Body of pancreas (tissue), 4 donors: ENCODE results near the gene ARPP21. TPM values are rescaled to one million over a fixed set of nuclear protein-coding genes. Genes with fewer than 3 reads are reported as not detected.
"Not testable (repeated sequence)": the region's sequence is repeated elsewhere in the genome, so short reads cannot be mapped to it uniquely, and the experiment has no call there.

Experiments
- ATAC-seq: fragments of 150-250 bp; one replicate; pipeline ENCODE4 v1.9.1; 2016
- DNase-seq, 4 donors: peaks; one replicate each; pipeline ENCODE4 v3.0.0-alpha.2; 2019
- H3K27ac ChIP-seq, 4 donors: fragments of 200-600 bp; sonication (generic); 1 replicate in 3 of 4; 2 replicates in 1 of 4; pipeline versions ENCODE4 v1.5.1 to v1.6.1; 2016 to 2019; ENCODE audit warnings: mild to moderate bottlenecking in 1 of 4, mixed read lengths in 1 of 4, moderate library complexity in 1 of 4
- H3K27me3 ChIP-seq, 2 donors: fragments of 200-600 bp; sonication (generic); one replicate each; pipeline ENCODE4 v1.6.0; 2016; ENCODE audit warnings: mild to moderate bottlenecking in 1 of 2
- H3K36me3 ChIP-seq, 2 donors: fragments of 200-600 bp; sonication (generic); replicated peaks in 1 of 2; 2 replicates each; pipeline ENCODE4 v1.5.1; 2016; ENCODE audit warnings: low read depth in 2 of 2; ENCODE audit not compliant: insufficient read depth in 1 of 2
- H3K4me1 ChIP-seq: fragments of 200-600 bp; sonication (generic); one replicate; pipeline ENCODE4 v1.6.0; 2016
- H3K4me3 ChIP-seq, 2 donors: fragments of 200-600 bp; sonication (generic); 1 replicate in 1 of 2; 2 replicates in 1 of 2; pipeline ENCODE4 v1.5.1; 2016 to 2019
- H3K9me3 ChIP-seq, 3 donors: fragments of 200-600 bp; sonication (generic); 1 replicate in 2 of 3; 2 replicates in 1 of 3; pipeline ENCODE4 v1.5.1; 2016
- POLR2A ChIP-seq, 3 donors: fragments of 450-650 bp; IDR thresholded peaks; one replicate each; pipeline ENCODE4 v1.6.1; 2016; ENCODE audit warnings: antibody characterized with exemption in 3 of 3, mild to moderate bottlenecking in 2 of 3
- WGBS, 2 donors: methylation state at CpG; one replicate each; pipeline ENCODE4 v1.1.5; 2017; 5-methylcytosine and 5-hydroxymethylcytosine counted together
- intact Hi-C: fragments of 100-400 bp; cut with DNase I; formaldehyde crosslinking; loops from one replicate; pipeline ENCODE4 v1.15.1; 2023
- total RNA-seq, 2 donors: library from RNA; depleted of rRNA; stranded (reverse); fragments of >200 nt; gene quantifications; one replicate each; pipeline ENCODE4 v1.1.0, GENCODE V29; 2016
- TF ChIP-seq, protein P1 (sequence below), 7 experiments: fragments of 450-650 bp in 4 of 7; fragments of 200-600 bp in 3 of 7; sonication (generic) in 3 of 7; IDR thresholded peaks; one replicate each; pipeline ENCODE4 v1.5.1; 2016 to 2019; ENCODE audit warnings: antibody characterized with exemption in 7 of 7

Gene ARPP21
- total RNA-seq, 2 donors from 2014 or later, result not detected

DNA sequence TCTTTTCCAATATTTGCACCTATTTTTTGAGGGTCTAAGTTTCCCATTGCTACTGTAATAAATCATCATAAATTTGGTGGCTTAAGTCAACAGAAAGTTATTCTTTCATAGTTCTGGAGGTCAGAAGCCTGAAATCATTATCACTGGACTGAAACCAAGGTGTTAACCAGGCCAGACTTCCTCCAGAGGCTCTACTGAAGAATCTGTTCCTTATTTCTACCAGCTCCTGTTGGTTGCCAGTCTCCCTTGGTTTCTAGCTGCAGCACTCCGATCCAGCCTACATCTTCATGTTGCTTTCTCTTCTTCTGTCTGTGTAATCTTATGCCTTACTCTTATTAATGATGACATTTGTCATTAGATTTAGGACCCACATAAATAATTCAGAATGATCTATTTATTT, 22.0 kb upstream of the ARPP21 start:
- WGBS, 2 donors, result 79 to 100% methylated on average over 1 of the region's 1 CpG
- no peaks in the 10 kb centered on the region for H3K9me3 ChIP-seq
- no peak overlapping the region for H3K4me3 ChIP-seq
- no peak for ATAC-seq
- no peak overlapping the region for H3K27ac ChIP-seq
- TF ChIP-seq POLR2A (IDR thresholded peaks at IDR 0.05), result no peak
- TF ChIP-seq, protein P1, sequence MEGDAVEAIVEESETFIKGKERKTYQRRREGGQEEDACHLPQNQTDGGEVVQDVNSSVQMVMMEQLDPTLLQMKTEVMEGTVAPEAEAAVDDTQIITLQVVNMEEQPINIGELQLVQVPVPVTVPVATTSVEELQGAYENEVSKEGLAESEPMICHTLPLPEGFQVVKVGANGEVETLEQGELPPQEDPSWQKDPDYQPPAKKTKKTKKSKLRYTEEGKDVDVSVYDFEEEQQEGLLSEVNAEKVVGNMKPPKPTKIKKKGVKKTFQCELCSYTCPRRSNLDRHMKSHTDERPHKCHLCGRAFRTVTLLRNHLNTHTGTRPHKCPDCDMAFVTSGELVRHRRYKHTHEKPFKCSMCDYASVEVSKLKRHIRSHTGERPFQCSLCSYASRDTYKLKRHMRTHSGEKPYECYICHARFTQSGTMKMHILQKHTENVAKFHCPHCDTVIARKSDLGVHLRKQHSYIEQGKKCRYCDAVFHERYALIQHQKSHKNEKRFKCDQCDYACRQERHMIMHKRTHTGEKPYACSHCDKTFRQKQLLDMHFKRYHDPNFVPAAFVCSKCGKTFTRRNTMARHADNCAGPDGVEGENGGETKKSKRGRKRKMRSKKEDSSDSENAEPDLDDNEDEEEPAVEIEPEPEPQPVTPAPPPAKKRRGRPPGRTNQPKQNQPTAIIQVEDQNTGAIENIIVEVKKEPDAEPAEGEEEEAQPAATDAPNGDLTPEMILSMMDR (IDR thresholded peaks at IDR 0.05), result no peak
- intact Hi-C loops, result no loop called here
- DNase-seq, result no peak
- H3K27me3 ChIP-seq, result no peaks in the 10 kb centered on the region
- no peaks in the 10 kb centered on the region for H3K4me1 ChIP-seq
- H3K36me3 ChIP-seq, result no peaks in the 10 kb centered on the region

DNA sequence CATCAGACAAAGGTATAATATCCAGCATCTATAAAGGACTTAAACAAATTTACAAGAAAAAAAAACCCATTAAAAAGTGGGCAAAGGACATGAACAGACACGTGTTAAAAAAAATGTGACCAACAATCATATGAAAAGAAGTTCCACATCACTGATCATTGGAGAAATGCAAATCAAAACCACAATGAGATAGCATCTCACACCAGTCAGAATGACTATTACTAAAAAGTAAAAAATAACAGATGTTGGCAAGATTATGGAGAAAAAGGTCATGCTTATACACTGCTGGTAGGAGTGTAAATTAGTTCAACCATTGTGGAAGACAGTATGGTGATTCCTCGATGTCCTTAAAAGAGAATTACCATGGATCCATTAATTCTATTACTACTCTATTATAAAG, 19.1 kb upstream of the ARPP21 start:
- H3K4me1 ChIP-seq, H3K9me3 ChIP-seq, H3K36me3 ChIP-seq, intact Hi-C loops, H3K27me3 ChIP-seq, ATAC-seq, H3K4me3 ChIP-seq, DNase-seq, H3K27ac ChIP-seq: not testable (repeated sequence)
- 60 to 68% methylated on average over 2 of the region's 2 CpGs for WGBS, 2 donors

DNA sequence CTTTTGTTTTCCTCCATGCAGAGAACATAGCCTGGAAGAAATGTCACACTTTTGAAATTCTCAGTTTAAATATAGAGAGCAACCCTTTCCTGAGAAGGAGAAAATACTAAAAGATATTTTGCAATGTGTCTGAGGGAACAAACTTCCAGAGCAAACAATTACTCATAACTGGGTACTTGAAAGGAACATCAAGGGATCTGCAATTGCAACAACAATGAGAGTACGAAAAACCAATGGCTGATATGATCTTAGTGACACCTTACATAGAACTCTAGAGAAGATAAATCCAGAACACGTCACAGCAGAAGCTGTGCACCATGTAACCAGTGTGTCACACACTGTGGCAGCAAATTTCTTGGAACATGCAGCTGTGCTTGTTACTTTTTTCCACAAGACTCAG, 14.6 kb upstream of the ARPP21 start:
- Histone ChIP-seq H3K36me3 (no peaks in the 10 kb centered on the region), H3K4me3 (no peak overlapping the region), H3K27me3 (no peaks in the 10 kb centered on the region), H3K27ac (no peak overlapping the region), H3K9me3 (no peaks in the 10 kb centered on the region), H3K4me1 (no peaks in the 10 kb centered on the region)
- no peak for TF ChIP-seq POLR2A (IDR thresholded peaks at IDR 0.05)
- TF ChIP-seq, protein P1 (IDR thresholded peaks at IDR 0.05), result no peak
- intact Hi-C loops, result no loop called here
- no peak for DNase-seq
- ATAC-seq, result no peak
- WGBS, 2 donors, result 53 to 66% methylated on average over 2 of the region's 2 CpGs

DNA sequence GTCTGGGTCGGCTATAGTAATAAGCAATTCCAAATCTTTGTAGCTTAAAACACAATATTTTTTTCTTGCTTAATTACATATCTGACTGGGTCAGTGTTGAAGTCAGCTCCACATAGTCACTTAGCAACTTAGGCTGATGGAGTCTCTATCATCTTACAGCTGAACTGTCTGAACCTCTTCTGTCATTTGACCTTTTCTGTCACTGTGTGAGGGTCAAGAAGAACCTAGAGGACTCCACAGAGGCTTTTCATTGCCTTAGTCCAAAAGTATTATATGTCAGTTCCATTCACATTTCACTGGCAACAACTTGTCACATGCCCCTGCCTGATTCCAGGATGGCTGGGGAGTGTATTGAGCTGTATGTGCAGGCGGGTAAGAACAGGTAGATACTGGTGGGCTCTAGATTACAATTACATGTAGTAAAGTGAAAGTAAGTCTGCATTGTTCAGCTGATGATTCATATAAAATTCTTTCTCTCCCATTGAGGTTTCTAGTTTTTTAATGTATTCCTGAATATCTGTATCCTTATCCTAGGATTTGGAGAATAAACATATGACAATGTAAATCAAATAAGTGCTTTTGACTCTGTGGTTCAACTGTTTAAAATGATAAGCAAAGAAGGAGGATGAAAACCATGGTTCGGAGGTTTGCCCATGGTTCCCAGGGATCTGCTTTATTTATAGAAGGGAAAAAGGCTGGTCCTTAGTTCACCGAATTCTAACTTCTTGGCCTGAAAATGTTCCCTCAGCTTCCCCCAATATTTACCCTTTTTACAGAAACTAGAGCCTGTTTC, 5.8 kb upstream of the ARPP21 start:
- Histone ChIP-seq H3K4me1 (no peaks in the 10 kb centered on the region), H3K27me3 (peaks cover 0 to under 1% of the 10 kb centered on the region in 2 donors), H3K9me3 (no peaks in the 10 kb centered on the region), H3K27ac (no peak overlapping the region), H3K4me3 (no peak overlapping the region), H3K36me3 (no peaks in the 10 kb centered on the region)
- ATAC-seq (no peak), DNase-seq (no peak)
- WGBS, 2 donors, result 56 to 57% methylated on average over 4 of the region's 4 CpGs
- TF ChIP-seq, protein P1 (IDR thresholded peaks at IDR 0.05), result no peak
- no peak for TF ChIP-seq POLR2A (IDR thresholded peaks at IDR 0.05)
- intact Hi-C loops, result no loop called here

DNA sequence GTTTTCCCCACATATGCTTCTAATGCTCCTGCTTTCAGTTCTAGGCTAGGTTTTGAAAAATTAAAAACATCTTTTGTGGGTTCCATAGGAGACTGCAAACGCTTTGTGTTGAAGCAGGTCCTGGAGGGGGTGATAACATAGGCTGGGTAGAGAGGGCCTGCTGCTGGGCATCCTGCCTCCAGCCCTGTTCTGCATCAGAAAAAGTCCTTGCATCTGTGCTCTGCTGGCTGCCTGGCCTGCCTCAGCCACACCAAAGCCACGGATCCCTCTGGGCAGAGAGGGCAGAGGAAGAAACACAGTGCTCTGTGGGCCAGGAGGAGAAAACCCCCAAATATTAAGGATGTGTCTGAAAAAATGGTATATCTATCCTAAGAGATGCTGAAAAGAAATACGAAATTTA, 3.9 kb upstream of the ARPP21 start:
- Histone ChIP-seq H3K9me3 (no peaks in the 10 kb centered on the region), H3K27me3 (peaks cover 0 to 14% of the 10 kb centered on the region in 2 donors), H3K27ac (no peak overlapping the region), H3K4me1 (peaks cover 14% of the 10 kb centered on the region), H3K4me3 (no peak overlapping the region), H3K36me3 (no peaks in the 10 kb centered on the region)
- TF ChIP-seq POLR2A (IDR thresholded peaks at IDR 0.05), result no peak
- TF ChIP-seq, protein P1 (IDR thresholded peaks at IDR 0.05), result no peak
- intact Hi-C loops, result no loop called here
- ATAC-seq (no peak), DNase-seq (no peak)
- WGBS, 2 donors, result 34 to 47% methylated on average over 3 of the region's 3 CpGs
